GM18858 (cell line): ENCODE results near the gene DNAJA3.
"Not testable (repeated sequence)": the region's sequence is repeated elsewhere in the genome, so short reads cannot be mapped to it uniquely, and the experiment has no call there.

Source experiments
- ATAC-seq: cut with Tn5 transposase; IDR thresholded peaks from one replicate; pipeline ENCODE4 v1.9.1; 2021; ENCODE audit not compliant: unreplicated experiment

The DNAJA3 gene

DNA sequence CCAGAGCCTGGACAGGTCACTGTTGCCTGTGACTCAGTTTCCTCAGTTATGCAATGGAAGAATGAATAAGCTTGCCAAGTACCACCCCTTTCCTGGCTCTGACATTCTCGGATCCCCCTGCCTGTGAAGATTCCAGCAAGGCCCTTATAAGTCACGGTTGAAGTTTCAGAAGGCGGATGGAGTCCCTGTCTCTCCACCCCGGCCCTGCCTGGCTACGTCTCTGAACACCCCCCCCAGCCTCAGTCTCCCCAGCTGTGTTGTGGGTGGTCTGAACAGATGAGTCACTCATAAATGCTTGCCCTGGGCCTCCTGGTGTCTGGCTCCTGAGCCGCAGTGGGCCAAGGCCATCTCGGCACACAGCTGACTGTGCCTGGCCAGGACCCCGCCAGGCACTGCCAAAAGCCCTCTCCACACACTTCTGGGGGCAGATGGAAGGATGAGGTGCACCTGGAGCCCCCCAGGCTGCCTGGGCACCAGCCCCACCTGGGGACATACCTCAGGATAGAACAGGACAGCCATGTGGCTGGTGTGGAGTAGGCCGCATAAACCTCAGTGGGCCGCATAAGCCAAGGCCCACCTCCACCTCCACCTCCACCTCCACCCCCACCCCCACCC is 38.6 kb upstream of the DNAJA3 start:
- no peak for ATAC-seq

DNA sequence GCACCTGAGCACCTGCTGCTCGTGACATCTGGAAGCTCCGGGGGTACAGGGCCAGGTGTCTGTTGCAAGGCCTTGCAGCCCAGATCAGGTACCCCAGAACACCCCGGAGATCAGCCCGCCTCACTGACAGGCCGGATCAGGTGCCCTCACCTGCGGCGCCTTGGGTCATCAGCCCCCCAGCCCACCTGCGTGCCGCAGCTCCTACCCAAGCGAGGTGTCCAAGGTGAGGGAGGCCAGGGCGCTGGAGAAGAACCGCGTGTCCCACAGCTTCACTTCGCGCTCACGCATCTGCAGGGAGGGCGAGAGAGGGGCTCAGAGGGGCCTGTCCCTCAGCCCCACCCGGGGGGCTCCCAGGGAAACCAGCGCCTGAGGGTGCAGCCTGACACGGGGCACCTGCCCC is 37.9 kb upstream of the DNAJA3 start:
- ATAC-seq = no peak

DNA sequence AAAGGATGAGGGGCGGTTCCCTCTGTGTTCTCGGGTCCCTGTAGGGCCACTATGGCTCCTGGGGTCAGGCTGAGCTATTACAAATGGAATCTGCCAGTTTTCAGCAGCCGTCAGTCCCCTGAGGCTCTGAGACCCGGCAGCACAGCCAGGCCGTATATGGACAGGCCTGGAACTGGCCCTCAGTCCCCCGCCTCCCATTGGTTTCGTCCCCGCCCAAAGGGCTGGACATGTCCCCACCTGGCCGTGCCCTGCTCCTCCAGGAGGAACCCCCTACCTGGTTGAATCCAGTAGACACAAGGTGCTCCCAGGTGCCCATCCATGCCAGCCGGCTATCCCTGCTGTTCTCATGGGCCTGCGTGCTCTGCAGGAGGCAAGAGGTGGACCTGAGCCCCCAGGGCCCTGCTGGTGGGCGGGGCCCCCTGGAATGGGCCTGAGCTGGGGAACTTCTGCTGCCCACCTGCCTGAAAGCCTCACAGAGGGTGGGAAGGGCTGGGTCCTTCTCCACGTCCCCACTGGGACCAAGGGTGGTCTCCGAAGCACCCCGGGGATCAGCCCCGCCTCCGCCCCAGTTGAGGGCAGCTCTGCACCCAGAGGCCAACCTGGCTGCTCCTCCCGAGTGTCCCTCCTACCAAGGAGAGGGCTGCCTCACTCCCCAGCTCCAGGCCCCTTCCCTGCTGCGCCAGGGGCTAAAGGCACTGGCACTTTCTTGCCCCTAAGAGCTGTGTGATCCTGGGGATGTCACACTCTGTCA is 37.2 kb upstream of the DNAJA3 start:
- ATAC-seq = no peak

DNA sequence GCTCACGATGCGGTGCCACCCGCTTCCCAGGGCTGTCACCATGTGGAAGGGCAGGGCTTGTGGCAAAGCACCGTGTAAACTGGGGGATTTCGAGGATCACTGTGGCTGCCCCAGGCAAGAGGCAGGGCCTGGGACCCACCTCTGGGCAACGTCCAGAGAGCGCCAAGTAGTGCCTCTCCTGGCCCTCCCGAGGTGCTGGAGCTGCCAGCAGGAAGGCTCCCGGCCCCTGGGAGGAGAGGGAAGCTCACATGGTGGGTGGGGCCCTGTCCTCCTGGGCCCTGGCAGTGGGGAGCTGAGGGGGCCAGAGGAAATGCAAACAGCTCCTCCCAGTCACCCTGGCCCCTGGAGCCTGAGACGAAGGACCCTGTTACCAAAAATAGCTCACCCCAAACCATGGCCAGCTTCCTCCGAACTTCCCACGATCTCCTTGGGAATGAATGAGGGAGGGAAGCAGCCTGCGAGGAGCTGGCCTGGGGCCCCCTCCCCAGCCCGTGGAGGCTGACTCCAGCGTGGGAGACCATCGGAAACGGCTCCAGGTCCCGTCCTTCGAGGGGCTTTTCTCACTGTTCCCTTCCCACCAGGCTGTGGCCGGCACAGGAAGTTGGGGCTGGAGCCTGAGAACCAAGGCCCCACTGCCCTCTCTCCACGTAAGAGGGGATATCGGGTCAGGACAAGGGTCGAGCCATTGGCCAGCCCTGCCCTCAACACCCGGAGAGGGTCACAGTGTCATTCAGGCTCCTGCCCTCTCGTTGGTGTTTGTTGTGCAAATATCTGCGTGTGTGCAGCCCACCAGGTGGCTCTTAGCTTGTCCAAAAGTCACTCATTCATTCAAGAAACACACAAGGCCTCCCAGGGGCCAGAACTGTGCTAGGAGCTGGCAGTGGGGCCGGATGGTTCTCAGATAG is 36.4 kb upstream of the DNAJA3 start:
- ATAC-seq = no peak

DNA sequence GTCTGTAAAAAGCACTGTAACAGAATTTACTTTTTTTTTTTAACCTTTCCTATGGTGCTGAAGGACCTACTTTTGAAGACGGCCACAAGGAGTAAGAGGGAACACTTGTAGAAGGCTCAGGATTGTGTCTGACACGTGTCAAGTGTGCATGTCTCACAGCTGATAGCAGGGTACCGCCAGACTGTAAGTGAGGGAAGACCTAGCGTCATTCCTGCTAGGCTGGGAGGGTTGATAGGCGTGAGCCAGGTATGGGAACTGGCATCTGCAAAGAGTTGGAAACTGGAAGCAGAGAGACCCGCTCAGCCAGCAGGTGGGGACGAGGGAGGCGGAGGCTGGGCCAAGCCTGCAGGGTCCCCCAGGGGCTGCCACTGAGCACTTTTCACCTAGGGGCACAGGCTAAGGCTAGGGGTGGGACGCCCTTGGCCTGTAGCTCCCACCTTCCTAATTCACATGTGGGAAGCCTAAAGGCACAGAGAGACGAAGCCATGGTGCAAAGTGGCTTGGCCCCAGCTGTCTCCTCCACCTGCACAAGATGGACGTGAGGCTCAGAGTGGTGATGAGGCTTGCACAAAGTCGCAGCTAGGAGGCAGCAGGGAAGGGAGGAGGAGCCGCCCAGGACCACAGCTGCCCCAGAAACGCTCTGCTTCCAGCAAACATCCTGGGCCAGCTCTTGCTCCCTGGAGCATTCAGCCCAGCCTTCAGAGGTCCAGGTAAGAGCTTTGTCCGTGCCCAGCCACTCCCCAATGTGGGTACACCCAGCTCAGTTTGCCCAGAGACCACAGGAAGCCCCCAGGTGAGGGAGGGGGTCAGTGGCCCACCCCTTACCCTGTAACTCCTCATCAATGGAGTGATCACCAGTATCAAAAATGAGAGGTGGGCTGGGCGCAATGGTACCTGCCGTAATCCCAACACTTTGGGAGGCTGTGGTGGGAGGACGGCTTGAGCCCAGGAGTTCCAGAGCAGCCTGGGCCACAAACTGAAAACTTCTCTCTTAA is 35.1 kb upstream of the DNAJA3 start:
- ATAC-seq = no peak

DNA sequence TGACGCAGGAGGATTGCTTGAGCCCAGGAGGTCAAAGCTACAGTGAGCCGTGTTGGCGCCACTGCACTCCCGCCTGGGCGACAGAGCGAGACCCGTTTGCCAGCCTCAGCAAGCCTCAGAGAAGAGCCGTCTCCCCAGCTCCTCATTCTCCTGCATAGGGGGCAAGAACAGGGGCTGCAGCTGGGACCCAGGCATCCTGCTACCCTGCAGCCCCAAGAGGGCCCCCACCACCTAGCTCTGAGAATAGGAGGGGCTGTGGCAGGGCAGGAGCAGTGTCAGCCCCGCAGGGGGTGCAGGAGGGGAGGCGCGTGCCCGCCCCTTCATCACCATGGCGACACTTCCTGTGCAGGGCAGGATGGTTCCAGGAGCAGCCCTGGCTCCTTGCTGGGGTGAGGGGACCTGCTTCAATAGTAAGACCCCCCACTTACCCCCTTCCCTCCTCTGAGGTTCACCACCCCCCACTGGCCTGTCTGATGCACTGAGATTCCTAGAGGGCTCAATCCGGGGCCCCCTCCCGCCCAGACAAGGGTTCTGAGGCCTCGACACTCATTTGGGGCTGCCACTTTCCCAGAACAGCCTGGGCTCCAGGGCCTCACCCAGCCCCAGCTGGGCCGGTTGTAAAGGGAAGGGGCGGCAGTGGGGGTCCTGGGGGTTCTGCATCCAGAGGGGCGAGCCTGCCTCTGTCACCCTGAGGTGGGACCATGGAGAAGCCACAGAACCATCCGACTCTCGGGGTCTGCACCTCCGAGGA is 33.9 kb upstream of the DNAJA3 start:
- ATAC-seq = no peak

DNA sequence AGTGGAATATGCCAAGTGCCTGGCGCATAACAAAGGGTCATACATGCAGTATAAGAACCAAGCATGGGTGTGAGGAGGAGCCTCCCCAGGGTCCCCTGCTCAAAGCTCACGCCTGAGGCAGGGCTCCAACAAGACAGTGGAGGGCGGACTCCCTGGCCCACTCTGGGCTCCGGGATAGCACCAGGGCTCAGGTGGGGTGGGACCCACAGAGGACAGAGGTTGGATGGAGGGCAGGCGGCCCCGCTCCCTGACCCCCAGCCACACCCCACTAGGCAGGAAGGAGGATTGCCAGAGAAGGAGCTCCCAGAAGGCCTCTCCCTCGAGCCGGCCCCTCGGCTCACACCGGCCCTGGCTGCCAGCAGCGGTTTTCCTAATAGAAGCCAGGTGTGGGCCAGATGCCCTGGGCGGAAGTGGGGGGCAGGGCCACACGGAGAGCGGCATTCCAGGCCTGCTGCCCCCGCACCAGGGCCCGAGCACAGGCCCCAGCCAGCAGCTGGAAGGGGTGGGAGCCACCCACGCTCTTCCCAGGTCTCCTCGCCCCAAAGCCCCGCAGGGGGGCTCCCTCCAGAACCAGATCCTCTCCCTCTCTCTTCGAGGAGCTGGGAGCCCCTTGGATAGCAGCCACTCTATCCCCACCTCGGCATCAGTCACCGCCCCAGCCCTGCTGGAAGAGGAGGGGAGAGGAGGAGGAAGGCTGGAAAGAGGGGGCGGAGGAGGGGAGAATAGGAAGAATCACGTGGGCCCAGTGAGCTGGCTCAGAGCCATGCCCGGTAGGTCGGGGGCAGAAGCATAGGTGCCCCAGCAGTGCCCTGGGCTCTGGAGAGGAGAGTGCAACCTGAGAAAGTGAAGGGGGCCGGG is 33.1 kb upstream of the DNAJA3 start:
- ATAC-seq = no peak

DNA sequence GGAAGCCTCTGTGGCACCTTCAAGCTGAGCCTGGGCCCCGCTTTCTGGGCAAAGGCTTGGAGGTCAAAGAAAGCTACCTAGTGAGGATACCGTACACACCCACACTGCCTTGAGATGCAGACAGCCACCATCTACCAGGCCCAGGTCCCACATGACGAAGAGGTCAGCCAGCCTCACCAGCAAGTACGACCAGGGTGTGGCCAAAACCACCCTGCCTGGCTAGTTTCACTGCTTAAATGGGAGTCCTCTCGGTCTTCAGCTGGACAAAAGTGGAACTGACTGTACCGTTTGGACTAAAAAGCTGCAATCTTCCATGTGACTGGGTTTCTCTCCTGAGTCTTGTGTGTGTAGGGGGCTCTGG is 32.4 kb upstream of the DNAJA3 start:
- ATAC-seq = no peak

DNA sequence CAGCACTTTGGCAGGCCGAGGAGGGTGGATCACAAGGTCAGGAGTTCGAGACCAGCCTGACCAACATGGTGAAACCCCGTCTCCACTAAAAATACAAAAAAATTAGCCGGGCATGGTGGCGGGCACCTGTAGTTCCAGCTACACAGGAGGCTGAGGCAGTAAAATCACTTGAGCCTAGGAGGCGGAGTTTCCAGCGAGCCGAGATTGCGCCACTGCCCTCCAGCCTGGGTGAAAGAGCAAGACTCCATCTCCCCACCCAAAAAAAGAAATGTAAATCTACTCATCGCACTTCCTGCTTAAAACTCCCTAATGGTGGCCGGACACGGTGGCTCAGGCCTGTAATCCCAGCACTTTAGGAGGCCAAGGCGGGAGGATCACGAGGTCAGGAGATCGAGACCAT is 31.8 kb upstream of the DNAJA3 start:
- ATAC-seq = not testable (repeated sequence)

DNA sequence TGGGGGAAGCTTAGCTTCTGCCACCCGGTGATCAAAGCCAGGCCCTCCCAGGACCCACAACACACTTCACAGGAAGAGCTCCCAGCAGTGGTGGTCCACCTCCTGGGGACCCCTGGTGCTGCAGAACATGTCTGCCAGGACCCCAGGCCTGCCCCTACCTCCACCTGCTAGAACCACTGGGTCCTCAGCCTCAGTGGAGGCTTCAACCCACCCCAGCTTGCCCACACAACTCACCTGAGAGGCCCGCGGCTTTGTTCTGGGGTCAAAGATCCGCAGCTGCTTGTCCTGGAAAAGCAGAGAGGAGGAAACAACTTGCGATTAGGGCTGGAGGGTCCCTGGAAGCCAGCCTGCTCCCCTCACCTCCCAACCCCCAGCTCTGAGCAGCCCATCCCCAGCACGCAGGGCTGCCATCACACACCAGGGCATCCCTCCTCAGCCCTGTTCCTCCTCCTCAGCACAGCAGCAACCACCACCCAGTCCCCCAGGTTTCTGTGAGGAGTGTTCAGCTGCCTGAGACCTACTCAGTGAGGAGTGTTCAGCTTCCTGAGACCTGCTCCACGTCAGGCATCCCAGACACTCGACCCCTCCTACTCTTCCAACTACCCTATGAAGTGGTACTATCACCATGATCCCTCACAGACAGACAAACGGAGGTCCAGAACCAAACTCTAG is 30.5 kb upstream of the DNAJA3 start:
- no peak for ATAC-seq

DNA sequence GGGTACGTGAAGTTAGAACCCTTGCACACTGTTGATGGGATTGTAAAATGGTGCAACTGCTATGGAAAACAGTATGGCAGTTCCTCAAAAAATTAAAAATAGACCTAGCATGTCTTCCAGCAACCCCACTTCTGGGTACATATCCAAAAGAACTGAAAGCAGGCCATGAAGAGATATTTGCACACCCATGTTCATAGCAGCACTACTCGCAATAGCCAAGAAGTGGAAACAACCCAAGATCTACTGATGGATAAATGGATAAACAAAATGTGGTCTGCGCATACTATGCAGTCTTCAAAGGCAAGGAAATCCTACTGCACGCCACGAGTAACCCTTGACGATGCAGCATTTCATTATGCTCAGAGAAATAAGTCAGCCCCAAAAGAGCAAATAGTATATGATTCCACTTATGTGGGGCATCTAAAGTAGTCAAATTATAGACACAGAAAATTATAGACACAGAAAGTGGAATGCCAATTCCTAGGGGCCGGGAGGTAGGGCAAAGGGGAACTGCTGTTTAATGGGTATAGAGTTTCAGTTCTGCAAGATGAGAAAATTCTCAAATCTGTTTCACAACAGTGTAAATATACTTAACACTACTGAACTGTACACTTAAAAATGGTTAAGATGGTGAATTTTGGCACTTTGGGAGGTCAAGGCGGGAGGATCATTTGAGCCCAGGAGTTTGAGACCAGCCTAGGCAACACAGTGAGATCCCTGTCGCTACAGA is 26.5 kb upstream of the DNAJA3 start:
- ATAC-seq = no peak

DNA sequence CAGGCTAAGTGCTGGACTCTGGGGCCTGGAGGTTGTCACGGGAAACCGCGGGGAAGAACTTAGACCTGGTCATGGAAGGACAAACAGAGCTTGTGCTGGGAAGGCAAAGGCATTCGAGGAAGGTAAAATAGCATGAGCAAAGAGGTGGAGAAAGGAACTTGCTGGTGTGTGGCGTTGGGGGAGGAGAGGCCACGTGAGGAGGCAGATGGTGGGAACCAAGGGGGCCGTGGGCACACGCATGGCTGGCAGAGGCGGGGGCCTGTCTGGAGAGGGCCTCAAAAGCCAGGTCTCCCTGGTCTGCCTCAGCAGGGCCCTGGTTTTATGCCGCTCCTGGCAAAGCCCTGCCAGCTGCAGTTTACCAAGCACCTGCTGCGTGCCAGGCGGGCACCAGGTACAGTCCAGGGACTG is 24.6 kb upstream of the DNAJA3 start:
- ATAC-seq = no peak

DNA sequence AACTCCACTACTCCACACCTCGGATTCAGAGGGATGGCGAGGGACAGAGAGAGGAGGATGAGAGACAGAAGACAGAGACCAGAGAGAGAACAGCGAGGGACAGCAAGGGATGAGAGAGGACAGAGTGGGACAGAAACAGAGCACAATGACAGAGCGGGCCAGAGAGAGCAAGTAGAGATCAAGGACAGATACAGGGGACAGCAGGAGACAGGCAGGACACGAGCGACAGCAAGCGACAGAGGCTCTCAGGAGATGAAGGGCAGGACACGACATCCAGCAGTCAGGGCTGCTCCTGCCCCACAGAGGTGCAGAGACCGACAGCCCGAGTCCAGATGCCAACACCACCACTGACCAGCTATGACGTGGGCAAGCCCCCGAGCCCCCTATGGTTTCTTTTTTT is 24.2 kb upstream of the DNAJA3 start:
- ATAC-seq = no peak

DNA sequence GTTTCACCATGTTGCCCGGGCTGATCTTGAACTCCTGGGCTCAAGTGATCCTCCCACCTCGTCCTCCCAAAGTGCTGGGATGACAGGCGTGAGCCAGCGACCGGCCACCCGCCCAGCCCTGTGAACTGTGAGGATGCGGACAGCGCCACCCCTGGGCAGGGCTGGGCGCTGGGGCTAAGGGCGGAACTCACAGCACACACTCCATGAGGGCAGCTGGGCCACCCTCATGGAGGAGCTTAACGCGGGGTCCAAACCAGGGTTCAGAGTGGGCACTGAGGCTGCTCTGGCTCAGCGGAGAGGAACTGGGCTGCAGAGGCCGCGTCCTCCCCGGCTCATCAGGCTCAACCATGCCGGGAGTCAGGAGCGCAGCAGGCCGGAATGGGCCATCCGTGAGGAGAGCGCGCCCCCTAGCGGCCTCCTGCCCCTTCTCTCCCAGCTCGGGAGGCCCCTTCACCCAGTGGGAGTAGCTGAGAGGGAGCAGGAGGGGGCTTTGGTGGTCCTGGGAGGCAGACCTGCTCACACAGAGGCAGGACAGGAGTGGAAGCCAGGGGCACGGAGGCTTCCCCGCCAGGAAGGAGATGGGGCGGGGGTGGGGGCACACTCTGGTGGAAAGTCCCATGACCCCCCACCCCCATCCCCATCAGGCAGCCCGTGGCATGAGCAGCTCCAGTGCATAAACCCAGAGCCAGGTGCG is 23.1 kb upstream of the DNAJA3 start:
- no peak for ATAC-seq

DNA sequence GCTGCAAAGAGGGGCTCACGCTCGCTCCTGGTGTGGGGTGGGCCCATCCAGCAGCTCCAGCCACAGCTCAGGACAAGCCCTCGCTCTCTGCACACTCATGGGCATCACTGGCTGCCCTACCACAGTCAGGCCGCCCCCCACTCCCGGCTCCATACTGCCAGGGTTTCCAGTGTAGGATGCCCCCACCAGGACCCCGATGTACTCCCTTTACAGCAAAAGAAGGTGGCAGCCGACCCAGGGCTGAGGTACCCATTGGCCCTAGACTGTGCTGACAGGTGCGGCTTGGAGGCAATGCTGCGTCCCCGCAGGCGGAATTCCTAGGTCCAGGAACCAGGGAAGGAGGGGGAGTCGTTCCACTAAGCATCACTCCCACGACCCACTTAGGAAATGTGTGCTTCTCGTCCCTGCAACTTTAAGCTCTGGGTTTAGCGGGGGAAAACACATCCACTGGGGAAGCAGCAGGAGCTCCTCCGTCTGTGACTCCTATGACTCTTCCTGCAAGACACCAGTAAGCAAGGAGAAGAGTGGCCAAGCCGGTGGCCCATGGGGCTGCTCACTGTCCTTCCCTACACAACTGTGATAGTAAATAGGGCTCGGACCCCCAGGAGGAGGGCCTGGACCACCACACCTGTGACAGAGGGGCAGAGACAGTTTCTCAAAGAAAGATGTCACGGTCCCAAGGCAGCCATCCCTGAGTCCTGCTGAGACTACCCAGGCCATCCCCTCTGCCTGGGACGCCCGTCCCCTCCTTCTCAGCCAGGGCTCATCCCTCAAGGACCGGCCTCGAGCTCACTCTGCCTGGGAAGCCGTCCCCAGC is 22.3 kb upstream of the DNAJA3 start:
- ATAC-seq = no peak

DNA sequence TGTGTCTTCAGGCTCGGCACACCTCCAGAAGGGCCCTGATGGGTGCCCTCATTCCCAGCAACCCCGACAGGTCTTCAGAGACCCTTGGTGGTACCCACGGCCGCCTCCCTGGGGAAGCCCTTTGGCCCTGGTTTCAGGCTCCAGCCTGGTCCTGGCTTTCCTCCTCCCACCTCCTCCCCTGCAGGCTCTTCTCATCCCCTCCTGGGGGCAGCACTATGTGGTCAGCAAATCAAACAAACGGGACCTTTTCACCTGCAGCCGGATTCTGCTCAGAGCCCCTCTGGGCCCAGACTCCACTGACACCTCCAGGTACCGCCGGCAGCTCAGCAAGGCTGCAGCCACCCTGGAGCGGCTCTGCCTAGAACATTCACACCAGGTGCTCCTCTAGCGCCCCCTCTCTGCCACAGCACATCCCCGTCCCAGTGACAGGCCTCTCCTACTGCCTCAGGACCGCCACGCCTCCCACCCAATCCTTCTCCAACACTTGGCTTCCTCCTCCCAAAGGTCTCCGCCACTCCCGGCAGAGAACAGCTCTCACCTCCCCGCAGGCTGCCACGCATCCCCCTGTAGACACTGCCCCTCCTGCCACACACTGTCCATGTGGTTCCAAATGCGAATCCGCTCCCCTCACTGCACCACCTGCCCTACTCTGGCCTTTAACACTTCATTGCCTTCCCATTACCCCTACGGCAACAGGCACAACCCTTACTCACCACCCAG is 21.3 kb upstream of the DNAJA3 start:
- no peak for ATAC-seq
